SH-SY5Y (cell line): ENCODE results near the gene IL1RAPL2.

Experiments used
- GATA2 ChIP-seq: IDR thresholded peaks from 2 replicates; pipeline ENCODE4 v1.6.1; 2011; ENCODE audit warnings: mild to moderate bottlenecking, low read depth, low read length
- GATA3 ChIP-seq: IDR thresholded peaks from 2 replicates; pipeline ENCODE4 v1.6.1; 2011; ENCODE audit warnings: low read depth, mild to moderate bottlenecking, low read length, moderate library complexity

- TF ChIP-seq GATA3: no peak
- TF ChIP-seq GATA2: no peak
Observed at GRCh38 chrX:105515561-105515960, 949.6 kb downstream of the IL1RAPL2 start.
